HG02973 (cell line): ENCODE data around the gene ARL2.
"Not testable (repeated sequence)": the region's sequence is repeated elsewhere in the genome, so short reads cannot be mapped to it uniquely, and the experiment has no call there.

Experiments
- ATAC-seq: cut with Tn5 transposase; IDR thresholded peaks from one replicate; pipeline ENCODE4 v1.9.1; 2021; ENCODE audit warnings: moderate library complexity; ENCODE audit not compliant: unreplicated experiment

Gene ARL2

GRCh38 chr11:65003968-65004367 is 10.0 kb upstream of the ARL2 start:
- ATAC-seq, result not testable (repeated sequence)

GRCh38 chr11:65008016-65008415 is 5.9 kb upstream of the ARL2 start:
- ATAC-seq, result no peak

DNA sequence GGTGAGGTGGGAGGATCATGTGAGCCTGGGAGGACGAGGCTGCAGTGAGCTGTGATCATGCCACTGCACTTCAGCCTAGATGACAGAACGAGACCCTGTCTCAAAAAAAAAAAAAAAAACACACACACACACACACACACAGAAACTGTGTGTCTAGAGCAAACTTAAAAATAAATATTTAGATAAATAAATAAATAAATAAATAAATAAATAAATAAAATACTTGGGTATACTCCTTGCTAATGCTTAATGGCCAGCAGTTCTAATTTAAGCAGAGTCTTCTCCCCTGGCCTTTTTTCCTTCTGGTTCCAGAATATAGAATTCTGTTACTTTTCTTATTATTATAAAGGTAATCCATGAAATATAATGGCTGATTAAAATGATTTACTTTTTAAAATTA is 5.1 kb upstream of the ARL2 start:
- no peak for ATAC-seq

GRCh38 chr11:65013130-65013887 is 651 bp upstream of the ARL2 start:
- peak; percentile 70 for ATAC-seq

- ATAC-seq, result no peak
Observed at GRCh38 chr11:65014726-65015227, 817 bp downstream of the ARL2 start.

DNA sequence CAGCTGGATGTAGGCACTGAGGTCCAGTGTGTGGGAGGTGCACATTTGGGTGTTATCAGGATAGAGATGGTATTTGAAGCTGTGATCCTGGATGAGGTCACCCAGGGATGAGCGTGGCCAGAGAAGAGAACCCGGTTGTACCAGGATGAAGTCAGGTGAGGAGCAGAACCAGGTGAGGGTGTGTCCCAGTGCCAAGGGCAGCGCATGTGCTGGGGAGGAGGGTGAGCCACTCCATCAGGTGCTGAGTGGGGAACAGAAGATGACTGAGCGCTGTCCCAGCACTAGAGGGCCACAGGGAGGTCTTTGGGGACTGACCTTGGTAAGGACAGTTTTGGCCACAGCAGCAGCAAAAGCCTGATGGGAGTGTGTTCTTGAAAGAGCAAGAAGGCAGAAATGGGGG is 2.7 kb downstream of the ARL2 start:
- no peak for ATAC-seq

DNA sequence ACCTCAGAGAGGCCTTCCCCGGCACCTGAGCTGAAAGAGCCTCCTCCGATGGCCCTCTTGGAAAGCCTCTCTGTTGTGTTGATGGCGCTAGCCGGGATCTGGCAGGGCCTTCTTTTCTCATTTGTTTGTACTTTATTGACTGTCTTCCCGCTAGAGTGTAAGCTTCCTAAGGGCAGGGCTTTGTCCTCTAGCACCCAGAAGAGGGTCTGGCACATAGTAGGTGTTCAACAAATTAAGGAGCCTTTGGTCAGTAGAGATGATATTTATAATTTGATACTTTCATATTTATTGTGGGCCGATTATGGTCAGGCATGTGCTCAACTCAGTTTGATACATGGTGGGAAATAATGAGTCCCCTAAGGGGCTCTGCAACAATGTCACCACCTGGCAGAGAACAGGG is 4.0 kb downstream of the ARL2 start:
- no peak for ATAC-seq

DNA sequence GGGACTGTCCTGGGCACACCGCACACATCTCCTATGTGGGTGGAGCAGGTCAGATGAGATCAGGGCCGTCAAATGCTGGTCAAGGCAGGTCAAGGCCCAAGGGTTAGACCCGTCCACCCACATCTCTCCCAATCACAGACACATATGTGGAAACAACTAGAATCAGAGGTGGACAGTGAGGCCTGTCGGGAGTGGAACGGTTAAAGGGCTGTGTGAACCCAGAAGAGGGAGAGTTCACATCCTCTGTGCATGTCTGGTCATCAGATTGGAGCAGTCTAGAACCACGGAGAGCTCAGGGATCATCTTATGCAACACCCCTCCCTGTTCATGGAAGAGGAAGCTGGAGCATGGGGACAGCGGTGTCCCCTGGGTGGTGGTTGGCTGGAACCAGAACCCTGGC is 5.9 kb downstream of the ARL2 start:
- ATAC-seq, result no peak

DNA sequence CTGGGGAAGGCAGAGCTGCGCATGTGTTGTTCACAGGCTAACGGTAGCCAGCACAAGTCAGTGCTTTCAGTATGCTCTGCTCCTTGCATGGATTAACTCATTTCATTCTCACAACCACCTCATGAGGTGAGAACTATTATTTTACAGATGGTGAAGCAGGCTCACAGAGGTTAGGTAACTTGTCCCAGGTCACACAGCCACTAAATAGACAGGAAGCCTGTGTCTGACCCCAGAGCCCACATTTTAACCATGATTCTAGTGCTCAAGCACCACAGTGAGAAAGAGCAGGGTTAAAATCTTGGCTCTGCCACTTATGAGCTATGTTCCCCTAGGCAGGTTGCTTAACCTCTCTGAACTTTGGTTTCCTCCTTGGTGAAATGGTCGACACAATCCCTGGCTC is 7.0 kb downstream of the ARL2 start:
- ATAC-seq, result no peak

DNA sequence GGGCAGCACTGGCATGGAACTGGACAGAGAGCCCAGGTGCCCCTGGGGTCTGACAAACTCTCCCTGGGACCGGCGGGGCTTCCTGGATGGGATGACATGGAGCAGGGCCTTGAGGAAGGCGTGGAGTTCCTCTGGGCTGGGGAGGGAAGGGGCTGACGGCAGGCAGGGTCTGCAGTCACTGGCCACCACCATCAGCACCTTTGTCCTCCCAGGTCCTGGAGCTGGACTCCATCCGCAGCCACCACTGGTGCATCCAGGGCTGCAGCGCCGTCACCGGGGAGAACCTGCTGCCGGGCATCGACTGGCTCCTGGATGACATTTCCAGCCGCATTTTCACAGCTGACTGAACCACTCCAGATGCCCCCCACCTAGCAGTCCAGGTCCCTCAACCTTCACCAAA is 7.5 kb downstream of the ARL2 start:
- no peak for ATAC-seq

DNA sequence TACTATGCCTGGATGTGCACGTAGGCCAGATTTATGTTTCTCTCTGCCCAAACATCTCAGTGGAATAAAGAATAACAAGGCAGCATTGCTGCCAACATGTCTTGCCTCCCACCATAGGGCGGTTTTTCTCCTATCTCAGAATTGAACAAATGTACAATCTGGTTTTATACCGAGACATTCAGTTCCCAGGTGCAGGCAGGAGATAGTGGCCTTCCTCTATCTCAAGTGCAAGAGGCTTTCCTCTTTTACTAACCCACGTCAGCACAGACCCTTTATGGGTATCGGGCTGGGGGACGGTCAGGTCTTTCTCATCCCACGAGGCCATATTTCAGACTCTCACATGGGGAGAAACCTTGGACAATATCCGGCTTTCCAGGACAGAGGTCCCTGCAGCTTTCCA is 9.5 kb downstream of the ARL2 start:
- ATAC-seq, result not testable (repeated sequence)

GRCh38 chr11:65026810-65027209 is 12.8 kb downstream of the ARL2 start:
- ATAC-seq, result no peak

- peak; percentile 75 for ATAC-seq
Observed at GRCh38 chr11:65027213-65028067, 13.5 kb downstream of the ARL2 start, which contains the start of gene SNX15. TSS of gene SNX15 (plus strand) at chr11:65027439. CDS start at chr11:65027538, 99 bp downstream.

DNA sequence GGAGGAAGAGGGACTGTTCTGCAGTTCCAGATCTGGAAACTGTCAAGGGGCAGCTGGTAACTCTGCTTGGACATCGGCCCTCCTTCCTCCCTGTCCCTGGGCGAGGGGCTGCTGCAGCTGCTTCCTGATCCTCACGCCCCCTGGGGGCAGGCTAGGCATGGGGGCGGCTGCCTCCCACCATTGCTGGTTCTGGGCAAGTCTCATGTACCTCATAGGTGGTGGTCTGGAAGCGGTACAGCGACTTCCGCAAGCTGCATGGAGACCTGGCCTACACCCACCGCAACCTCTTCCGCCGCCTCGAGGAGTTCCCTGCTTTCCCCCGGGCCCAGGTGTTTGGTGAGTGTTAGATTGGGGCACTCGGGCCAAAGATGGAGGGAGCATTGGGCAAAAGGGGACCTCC is 18.3 kb downstream of the ARL2 start:
- ATAC-seq, result no peak

GRCh38 chr11:65034423-65034822 is 20.5 kb downstream of the ARL2 start:
- ATAC-seq, result no peak

GRCh38 chr11:65035579-65035978 is 21.6 kb downstream of the ARL2 start:
- no peak for ATAC-seq

- no peak for ATAC-seq
Observed at GRCh38 chr11:65036931-65037330, 23.0 kb downstream of the ARL2 start.

DNA sequence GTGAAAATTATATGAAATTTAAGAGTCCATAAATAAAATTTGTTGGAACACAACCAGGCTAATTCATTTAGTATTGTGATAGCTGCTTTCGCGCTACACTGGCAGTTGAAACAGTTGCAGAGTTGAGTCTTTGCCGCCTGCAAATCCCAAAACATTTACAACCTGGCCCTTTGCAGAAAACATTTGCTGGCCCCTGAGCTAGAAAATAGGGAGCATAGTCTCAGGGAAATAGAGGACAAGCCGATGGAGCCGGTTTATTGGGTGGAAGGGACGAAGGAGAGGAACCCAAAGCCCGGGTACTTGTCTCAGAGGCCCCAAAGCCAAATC is 26.5 kb downstream of the ARL2 start:
- ATAC-seq, result no peak

- peak; percentile 86 for ATAC-seq
Observed at GRCh38 chr11:65040847-65041622, 27.1 kb downstream of the ARL2 start, which contains the start of gene SAC3D1. TSS of gene SAC3D1 (plus strand) at chr11:65041210. CDS start at chr11:65041293, 83 bp downstream.

DNA sequence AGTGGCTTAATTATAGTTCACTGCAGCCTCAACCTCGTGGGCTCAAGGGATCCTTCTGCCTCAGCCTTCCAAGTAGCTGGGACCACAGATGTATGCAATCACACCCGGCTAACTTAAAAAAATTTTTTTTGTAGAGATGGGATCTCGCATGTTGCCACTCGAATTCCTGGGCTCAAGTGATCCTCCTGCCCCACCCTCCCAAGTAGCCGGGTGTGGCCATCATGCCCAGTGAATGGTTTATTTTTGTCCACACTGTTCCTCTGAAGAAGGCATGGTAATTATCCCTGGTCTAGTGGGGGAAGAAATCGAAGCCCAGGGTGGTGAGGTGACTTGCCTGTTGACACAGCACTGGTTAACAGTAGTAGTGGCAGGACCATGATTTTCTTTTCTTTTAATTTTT is 28.9 kb downstream of the ARL2 start:
- ATAC-seq, result no peak

GRCh38 chr11:65043881-65044501 is 30.0 kb downstream of the ARL2 start:
- no peak for ATAC-seq
